ENCODE measurements around the gene NDUFAF3. TPM values are rescaled to one million over a fixed set of nuclear protein-coding genes. Genes with fewer than 3 reads are reported as not detected.

The NDUFAF3 gene
- total RNA-seq, 1 donor from 2014 or later, result 77.6 TPM

Small RNAs within 50 kb of the gene (microRNA-seq; reads per million reads assigned to microRNA genes)
- gene MIR191 (ENCODE audit: borderline microRNAs expressed) (8,067 reads per million, percentile 95 among the genes with 10 or more reads in this experiment), gene MIR425 (ENCODE audit: borderline microRNAs expressed) (814 reads per million, percentile 84 among the genes with 10 or more reads in this experiment)

Other genes starting within 250 kb of the NDUFAF3 start
- gene PRKAR2A, start 174.2 kb upstream of the NDUFAF3 start, total RNA-seq, result 47.6 TPM
- 26.0 TPM for gene SLC25A20, start 123.2 kb upstream of the NDUFAF3 start, total RNA-seq
- gene ARIH2, start 103.3 kb upstream of the NDUFAF3 start, total RNA-seq, result 88.1 TPM
- gene P4HTM, start 31.9 kb upstream of the NDUFAF3 start, total RNA-seq, result 38.0 TPM
- 172 TPM for gene WDR6, start 14.7 kb upstream of the NDUFAF3 start, total RNA-seq
- 19.0 TPM for gene DALRD3, start 3.5 kb upstream of the NDUFAF3 start, total RNA-seq
- gene IMPDH2, start 7.3 kb downstream of the NDUFAF3 start, total RNA-seq, result 107 TPM
- gene QRICH1, start 72.0 kb downstream of the NDUFAF3 start, total RNA-seq, result 83.9 TPM
- 172 TPM for gene QARS1, start 82.6 kb downstream of the NDUFAF3 start, total RNA-seq
- 63.9 TPM for gene USP19, start 98.7 kb downstream of the NDUFAF3 start, total RNA-seq
- gene LAMB2, start 110.9 kb downstream of the NDUFAF3 start, total RNA-seq, result 489 TPM
- 22.1 TPM for gene CCDC71, start 144.2 kb downstream of the NDUFAF3 start, total RNA-seq
- 22.4 TPM for gene KLHDC8B, start 149.5 kb downstream of the NDUFAF3 start, total RNA-seq

Measured in upper lobe of right lung (tissue), 1 donor.